ENCODE results near the gene NDUFB8.

NDUFB8 gene

GRCh38 chr10:100535715-100536353 is 6.2 kb upstream of the NDUFB8 start, which contains the start of gene HIF1AN:
Gene HIF1AN (plus strand): TSS chr10:100535943. CDS start chr10:100535959, 16 bp downstream.
- DNase-seq: peak; percentile 84 to 88

- no peak for DNase-seq
Observed at GRCh38 chr10:100535338-100535714, 5.7 kb upstream of the NDUFB8 start.

- no peak for DNase-seq
Observed at GRCh38 chr10:100534726-100535125, 5.1 kb upstream of the NDUFB8 start.

GRCh38 chr10:100531761-100532160 is 2.1 kb upstream of the NDUFB8 start:
- DNase-seq: no peak

- DNase-seq: no peak
Observed at GRCh38 chr10:100528921-100529474, 673 bp downstream of the NDUFB8 start.

GRCh38 chr10:100528123-100528886 is 1.4 kb downstream of the NDUFB8 start:
- peak; percentile 26 to 41 for DNase-seq

GRCh38 chr10:100524638-100525037 is 5.0 kb downstream of the NDUFB8 start:
- DNase-seq: no peak

GRCh38 chr10:100524206-100524605 is 5.5 kb downstream of the NDUFB8 start:
- DNase-seq: no peak

- DNase-seq: no peak
Observed at GRCh38 chr10:100522945-100523344, 6.7 kb downstream of the NDUFB8 start.

- DNase-seq: no peak
Observed at GRCh38 chr10:100522107-100522801, 7.4 kb downstream of the NDUFB8 start.

GRCh38 chr10:100520811-100521210 is 8.9 kb downstream of the NDUFB8 start:
- DNase-seq: no peak

GRCh38 chr10:100519311-100520051 is 10.2 kb downstream of the NDUFB8 start, which contains the start of gene SEC31B:
Gene SEC31B (minus strand): TSS chr10:100519861. CDS start chr10:100516952, 2,909 bp downstream.
- DNase-seq: no peak

GRCh38 chr10:100518761-100519241 is 10.9 kb downstream of the NDUFB8 start:
- DNase-seq: peak; percentile 72 to 79

- DNase-seq: no peak
Observed at GRCh38 chr10:100516847-100517246, 12.8 kb downstream of the NDUFB8 start.

- DNase-seq: no peak
Observed at GRCh38 chr10:100515612-100516011, 14.1 kb downstream of the NDUFB8 start.

GRCh38 chr10:100510533-100511308 is 18.9 kb downstream of the NDUFB8 start:
- peak; percentile 52 to 69 for DNase-seq

- DNase-seq: peak; percentile 59 to 72
Observed at GRCh38 chr10:100509241-100509840, 20.3 kb downstream of the NDUFB8 start.

- peak; percentile 22 to 38 for DNase-seq
Observed at GRCh38 chr10:100508691-100509150, 20.9 kb downstream of the NDUFB8 start.

GRCh38 chr10:100508266-100508665 is 21.4 kb downstream of the NDUFB8 start:
- DNase-seq: no peak

GRCh38 chr10:100507357-100507732 is 22.3 kb downstream of the NDUFB8 start:
- DNase-seq: no peak

Measured in activated CD4-positive, alpha-beta T cell treated with anti-CD3 and anti-CD28 coated beads, Interleukin-2, amount 50 U/mL, for 48 hours (primary cell).